ENCODE measurements around the gene RAB1B. TPM values are rescaled to one million over a fixed set of nuclear protein-coding genes. Genes with fewer than 3 reads are reported as not detected.

The RAB1B gene
- total and polyA plus RNA-seq, 10 of the 15 experiments (the other 5 are each of a cell fraction or from before 2014, with no cell fraction given), result 10.4 to 193 (median 96.9) TPM

GRCh38 chr11:66263785-66264184 is 4.7 kb upstream of the RAB1B start:
- in situ Hi-C loops (cut with MboI), result no loop called here
- TF ChIP-seq IKZF1 (conservative IDR thresholded peaks at IDR 0.05) (no peak), STAT1 (conservative IDR thresholded peaks at IDR 0.05) (no peak), PML (IDR thresholded peaks at IDR 0.05; ENCODE audit: low read length) (no peak), PRDM15 (CRISPR knock-in tag; IDR thresholded peaks at IDR 0.05) (no peak), SMC3 (IDR thresholded peaks at IDR 0.05; ENCODE audit: borderline replicate concordance, low read length) (no peak), RB1 (IDR thresholded peaks at IDR 0.05; ENCODE audit: borderline replicate concordance) (no peak), YBX1 (IDR thresholded peaks at IDR 0.05) (no peak), CREM (IDR thresholded peaks at IDR 0.05; ENCODE audit: low read depth) (no peak), SPI1 (IDR thresholded peaks at IDR 0.05; ENCODE audit: borderline replicate concordance, insufficient read depth, low read depth, low read length) (no peak), CHD2 (IDR thresholded peaks at IDR 0.05; ENCODE audit: borderline replicate concordance, low read depth, low read length) (no peak)
- SMC1A ChIA-PET (ENCODE audit: uncharacterized antibody, unreplicated experiment), result no interaction called here
- Histone ChIP-seq H2AFZ (ENCODE audit: control insufficient read depth, low read depth, low read length) (no peak overlapping the region), H3K27ac (ENCODE audit: control insufficient read depth, insufficient read depth) (no peak overlapping the region), H3K79me2 (ENCODE audit: control insufficient read depth, insufficient read depth, low read length) (peaks cover 10% of the 10 kb centered on the region), H3K27me3 (replicated peaks in 1 of 2; ENCODE audit: control insufficient read depth in 2 of 2, insufficient read depth in 2 of 2, low read length in 1 of 2) (no peaks in the 10 kb centered on the region), H4K20me1 (ENCODE audit: control insufficient read depth, insufficient read depth) (no peaks in the 10 kb centered on the region), H3K36me3 (ENCODE audit: control insufficient read depth in 2 of 2, insufficient read depth in 2 of 2, low read length in 1 of 2) (peaks cover 11 to 33% of the 10 kb centered on the region in 2 experiments), H3K4me3 (no peak overlapping the region), H3K4me2 (ENCODE audit: control insufficient read depth, insufficient read depth) (no peak overlapping the region), H3K9ac (ENCODE audit: control insufficient read depth, insufficient read depth, low read length) (no peak overlapping the region), H3K4me1 (ENCODE audit: control insufficient read depth, insufficient read depth, low read length) (peaks cover 10% of the 10 kb centered on the region), H3K9me3 (replicated peaks; ENCODE audit: control insufficient read depth, insufficient read depth, low read length) (no peaks in the 10 kb centered on the region)
- POLR2A ChIA-PET, result no interaction called here
- WGBS (ENCODE audit: insufficient coverage, insufficient replicate concordance, low lambda C conversion rate, missing lambda C conversion rate), result 88% methylated on average over 10 of the region's 10 CpGs
- no TSS peak for BruUV-seq (replicated peaks)
- no peak for DNase-seq (ENCODE audit: low read depth, low spot score)
- no peak for ATAC-seq
- RAD21 ChIA-PET (ENCODE audit: unreplicated experiment), result no interaction called here
- no peak for FAIRE-seq
- CTCF ChIA-PET, result no interaction called here
- intact Hi-C loops (cut with micrococcal nuclease; ENCODE audit: unreplicated experiment), result no loop called here
